Keratinocyte (primary cell): ENCODE results near the gene WSB1. TPM values are rescaled to one million over a fixed set of nuclear protein-coding genes. Genes with fewer than 3 reads are reported as not detected.

Experiments
- DNase-seq: peaks from one replicate; pipeline ENCODE4 v3.0.0-alpha.2; 2011; ENCODE audit warnings: low read depth, missing footprints, low spot score
- FAIRE-seq: peaks from 2 replicates; lab custom pipeline; 2011; peaks lifted over from hg19 to GRCh38; lab: Jason Lieb, UNC
- H2AFZ ChIP-seq: 2 replicates; pipeline ENCODE4 v1.6.0; 2012; ENCODE audit warnings: low read length, control low read depth, inconsistent platforms; ENCODE audit not compliant: control insufficient read depth
- H3K27ac ChIP-seq: 2 replicates; pipeline ENCODE4 v1.5.1; 2011; ENCODE audit warnings: low read length; ENCODE audit not compliant: control insufficient read depth, insufficient read depth
- H3K27me3 ChIP-seq: 3 replicates; pipeline ENCODE4 v1.6.0; 2011; ENCODE audit warnings: low read length; ENCODE audit not compliant: control insufficient read depth, insufficient read depth; ENCODE audit errors: extremely low read depth
- H3K36me3 ChIP-seq, 2 experiments: 2 replicates in 1 of 2; 3 replicates in 1 of 2; pipeline ENCODE4 v1.5.1; 2011; ENCODE audit warnings: low read length in 2 of 2, mild to moderate bottlenecking in 1 of 2; ENCODE audit not compliant: control insufficient read depth in 2 of 2, insufficient read depth in 2 of 2; ENCODE audit errors: extremely low read depth in 1 of 2
- H3K4me1 ChIP-seq: 3 replicates; pipeline ENCODE4 v1.5.1; 2011; ENCODE audit warnings: low read length; ENCODE audit not compliant: control insufficient read depth, insufficient read depth; ENCODE audit errors: extremely low read depth
- H3K4me2 ChIP-seq: 3 replicates; pipeline ENCODE4 v1.6.0; 2011; ENCODE audit warnings: low read depth, low read length; ENCODE audit not compliant: control insufficient read depth, insufficient read depth; ENCODE audit errors: extremely low read depth
- H3K4me3 ChIP-seq, 3 experiments: fragments of 200-600 bp in 1 of 3; sonication (generic) in 1 of 3; 2 replicates in 2 of 3; 3 replicates in 1 of 3; pipeline ENCODE4 v1.5.1; 2011 to 2016; ENCODE audit warnings: low read length in 3 of 3, mild to moderate bottlenecking in 3 of 3, control low read depth in 2 of 3, inconsistent platforms in 1 of 3, low read depth in 1 of 3, mixed read lengths in 1 of 3, mixed run types in 1 of 3, moderate library complexity in 1 of 3; ENCODE audit not compliant: control insufficient read depth in 2 of 3, insufficient read depth in 2 of 3; ENCODE audit errors: extremely low read depth in 1 of 3
- H3K79me2 ChIP-seq: 2 replicates; pipeline ENCODE4 v1.6.0; 2012; ENCODE audit warnings: low read length; ENCODE audit not compliant: control insufficient read depth, insufficient read depth
- H3K9ac ChIP-seq: 3 replicates; pipeline ENCODE4 v1.6.0; 2011; ENCODE audit warnings: low read length; ENCODE audit not compliant: control insufficient read depth, insufficient read depth; ENCODE audit errors: extremely low read depth
- H3K9me1 ChIP-seq: 3 replicates; pipeline ENCODE4 v1.6.0; 2011; ENCODE audit warnings: low read length; ENCODE audit not compliant: control insufficient read depth, insufficient read depth; ENCODE audit errors: extremely low read depth
- H3K9me3 ChIP-seq: 2 replicates; pipeline ENCODE4 v1.5.1; 2012; ENCODE audit warnings: low read depth, low read length; ENCODE audit not compliant: control insufficient read depth
- H4K20me1 ChIP-seq: 3 replicates; pipeline ENCODE4 v1.6.0; 2011; ENCODE audit warnings: low read length; ENCODE audit not compliant: control insufficient read depth, insufficient read depth; ENCODE audit errors: extremely low read depth
- EZH2 ChIP-seq: IDR thresholded peaks from one replicate; pipeline ENCODE4 v1.6.1; 2012; ENCODE audit warnings: inconsistent platforms, mild to moderate bottlenecking, low read length, moderate library complexity
- dilution Hi-C: fragments of 300-500 bp; cut with MboI; formaldehyde crosslinking; loops from one replicate; pipeline ENCODE4 v1.7.0; 2020; ENCODE audit warnings: low sequenced_read_pairs; ENCODE audit not compliant: extremely low pct_ligation_motif_present
- polyA plus RNA-seq, 5 experiments: library from polyadenylated mRNA; depleted of rRNA in 3 of 5; stranded (reverse) in 3 of 5; stranded (forward) in 1 of 5; unstranded in 1 of 5; fragments of >200 nt; gene quantifications; 1 replicate in 1 of 5; 2 replicates in 3 of 5; 3 replicates in 1 of 5; pipeline versions ENCODE4 v1.2.1 to v1.2.3, GENCODE V29; 2011 to 2012; ENCODE audit warnings: missing spikeins in 2 of 5, low read depth in 1 of 5, low replicate concordance in 1 of 5
- TF ChIP-seq, protein P1 (sequence below), 3 experiments: IDR thresholded peaks in 1 of 3; conservative IDR thresholded peaks in 1 of 3; optimal IDR thresholded peaks in 1 of 3; 2 replicates in 2 of 3; 3 replicates in 1 of 3; pipeline versions ENCODE3 to v1.5.1; 2011; ENCODE audit warnings: low read length in 3 of 3, mild to moderate bottlenecking in 3 of 3, moderate library complexity in 2 of 3, control low read depth in 1 of 3, inconsistent platforms in 1 of 3; ENCODE audit not compliant: insufficient read depth in 2 of 3; ENCODE audit errors: extremely low read depth in 1 of 3

Gene WSB1
- polyA plus RNA-seq, 1 donor (not counting 4 experiments of a cell fraction or from before 2014, with no cell fraction given) = 135 TPM

GRCh38 chr17:27294689-27295630 is 1.0 kb downstream of the WSB1 start:
- FAIRE-seq (no peak), DNase-seq (no peak)
- Histone ChIP-seq H3K4me2 (peak overlapping the region; percentile 85), H3K27me3 (no peaks in the 10 kb centered on the region), H2AFZ (peak overlapping the region; percentile 97), H3K9me3 (no peaks in the 10 kb centered on the region), H3K9me1 (no peaks in the 10 kb centered on the region), H3K27ac (peak overlapping the region; percentile 96), H3K79me2 (peaks cover 60% of the 10 kb centered on the region), H4K20me1 (peaks cover 6% of the 10 kb centered on the region), H3K9ac (peak overlapping the region; percentile 98), H3K4me1 (peaks cover 12% of the 10 kb centered on the region), H3K36me3 (no peaks in the 10 kb centered on the region), H3K4me3 (peak overlapping the region; percentile 91 to 99 (median 98))
- dilution Hi-C loops = no loop called here
- no peak for TF ChIP-seq EZH2
- TF ChIP-seq, protein P1, sequence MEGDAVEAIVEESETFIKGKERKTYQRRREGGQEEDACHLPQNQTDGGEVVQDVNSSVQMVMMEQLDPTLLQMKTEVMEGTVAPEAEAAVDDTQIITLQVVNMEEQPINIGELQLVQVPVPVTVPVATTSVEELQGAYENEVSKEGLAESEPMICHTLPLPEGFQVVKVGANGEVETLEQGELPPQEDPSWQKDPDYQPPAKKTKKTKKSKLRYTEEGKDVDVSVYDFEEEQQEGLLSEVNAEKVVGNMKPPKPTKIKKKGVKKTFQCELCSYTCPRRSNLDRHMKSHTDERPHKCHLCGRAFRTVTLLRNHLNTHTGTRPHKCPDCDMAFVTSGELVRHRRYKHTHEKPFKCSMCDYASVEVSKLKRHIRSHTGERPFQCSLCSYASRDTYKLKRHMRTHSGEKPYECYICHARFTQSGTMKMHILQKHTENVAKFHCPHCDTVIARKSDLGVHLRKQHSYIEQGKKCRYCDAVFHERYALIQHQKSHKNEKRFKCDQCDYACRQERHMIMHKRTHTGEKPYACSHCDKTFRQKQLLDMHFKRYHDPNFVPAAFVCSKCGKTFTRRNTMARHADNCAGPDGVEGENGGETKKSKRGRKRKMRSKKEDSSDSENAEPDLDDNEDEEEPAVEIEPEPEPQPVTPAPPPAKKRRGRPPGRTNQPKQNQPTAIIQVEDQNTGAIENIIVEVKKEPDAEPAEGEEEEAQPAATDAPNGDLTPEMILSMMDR (optimal IDR thresholded peaks at IDR 0.05 in 1 of 3, IDR thresholded peaks at IDR 0.05 in 1 of 3, conservative IDR thresholded peaks at IDR 0.05 in 1 of 3; ENCODE audit: extremely low read depth in 1 of 3, insufficient read depth in 2 of 3, low read length in 3 of 3) = no peak

GRCh38 chr17:27295945-27296344 is 2.0 kb downstream of the WSB1 start:
- FAIRE-seq = no peak
- peaks cover 12% of the 10 kb centered on the region for H3K4me1 ChIP-seq
- H3K27me3 ChIP-seq = no peaks in the 10 kb centered on the region
- no peak for TF ChIP-seq EZH2
- TF ChIP-seq, protein P1 (optimal IDR thresholded peaks at IDR 0.05 in 1 of 3, IDR thresholded peaks at IDR 0.05 in 1 of 3, conservative IDR thresholded peaks at IDR 0.05 in 1 of 3; ENCODE audit: extremely low read depth in 1 of 3, insufficient read depth in 2 of 3, low read length in 3 of 3) = no peak
- H3K4me2 ChIP-seq = peak overlapping the region; percentile 85
- peaks cover 70% of the 10 kb centered on the region for H3K79me2 ChIP-seq
- peak overlapping the region; percentile 91 to 99 (median 98) for H3K4me3 ChIP-seq
- no peaks in the 10 kb centered on the region for H3K36me3 ChIP-seq
- dilution Hi-C loops = no loop called here
- H3K27ac ChIP-seq = peak overlapping the region; percentile 63
- no peak overlapping the region for H2AFZ ChIP-seq
- H3K9me3 ChIP-seq = no peaks in the 10 kb centered on the region
- no peaks in the 10 kb centered on the region for H3K9me1 ChIP-seq
- H3K9ac ChIP-seq = peak overlapping the region; percentile 98
- DNase-seq = no peak
- H4K20me1 ChIP-seq = peaks cover 6% of the 10 kb centered on the region
